ENCODE measurements around the gene ZNF732. TPM values are rescaled to one million over a fixed set of nuclear protein-coding genes. Genes with fewer than 3 reads are reported as not detected.

The ZNF732 gene
- total and polyA plus RNA-seq, 2 of the 8 experiments (the other 6 are each of a cell fraction or from before 2014, with no cell fraction given), result 1.9 to 35.7 TPM

- TF ChIP-seq NRF1 (IDR thresholded peaks at IDR 0.05; ENCODE audit: low read depth, low read length), result no peak
- no peak for TF ChIP-seq TCF12 (IDR thresholded peaks at IDR 0.05; ENCODE audit: low read depth, low read length)
- TF ChIP-seq, protein P1, sequence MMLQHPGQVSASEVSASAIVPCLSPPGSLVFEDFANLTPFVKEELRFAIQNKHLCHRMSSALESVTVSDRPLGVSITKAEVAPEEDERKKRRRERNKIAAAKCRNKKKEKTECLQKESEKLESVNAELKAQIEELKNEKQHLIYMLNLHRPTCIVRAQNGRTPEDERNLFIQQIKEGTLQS (IDR thresholded peaks at IDR 0.05; ENCODE audit: insufficient read depth, low read depth, low read length), result no peak
- TF ChIP-seq BACH1 (IDR thresholded peaks at IDR 0.05; ENCODE audit: low read length), result no peak; the same call in 1 of the 2 replicates
- peak; percentile 77 to 96 for TF ChIP-seq POLR2A (IDR thresholded peaks at IDR 0.05; ENCODE audit: control extremely low read depth in 1 of 2, low read depth in 2 of 2, low read length in 2 of 2)
- TF ChIP-seq TAF7 (optimal IDR thresholded peaks at IDR 0.05; ENCODE audit: borderline replicate concordance, low read depth, low read length), result peak; percentile 81
- TF ChIP-seq SP4 (IDR thresholded peaks at IDR 0.05; ENCODE audit: low read length), result peak; percentile 95
- TF ChIP-seq SIX5 (IDR thresholded peaks at IDR 0.05; ENCODE audit: low read depth, low read length), result no peak
- TF ChIP-seq SRF (IDR thresholded peaks at IDR 0.05; ENCODE audit: low read depth, low read length), result no peak
- peak; percentile 53 to 77; a peak in 2 of 4 replicates for TF ChIP-seq SIN3A (conservative IDR thresholded peaks at IDR 0.05 in 1 of 2, IDR thresholded peaks at IDR 0.05 in 1 of 2; ENCODE audit: low read depth in 1 of 2, low read length in 2 of 2)
- TF ChIP-seq POLR2AphosphoS5 (IDR thresholded peaks at IDR 0.05; ENCODE audit: low read depth, low read length), result peak; percentile 63; the same call in 1 of the 2 replicates
- TF ChIP-seq EGR1 (IDR thresholded peaks at IDR 0.05; ENCODE audit: borderline replicate concordance, low read depth, low read length), result no peak
- TF ChIP-seq SP2 (IDR thresholded peaks at IDR 0.05; ENCODE audit: low read length), result peak; percentile 87
- TF ChIP-seq YY1 (IDR thresholded peaks at IDR 0.05; ENCODE audit: low read depth, low read length), result no peak
- TF ChIP-seq, protein P2, sequence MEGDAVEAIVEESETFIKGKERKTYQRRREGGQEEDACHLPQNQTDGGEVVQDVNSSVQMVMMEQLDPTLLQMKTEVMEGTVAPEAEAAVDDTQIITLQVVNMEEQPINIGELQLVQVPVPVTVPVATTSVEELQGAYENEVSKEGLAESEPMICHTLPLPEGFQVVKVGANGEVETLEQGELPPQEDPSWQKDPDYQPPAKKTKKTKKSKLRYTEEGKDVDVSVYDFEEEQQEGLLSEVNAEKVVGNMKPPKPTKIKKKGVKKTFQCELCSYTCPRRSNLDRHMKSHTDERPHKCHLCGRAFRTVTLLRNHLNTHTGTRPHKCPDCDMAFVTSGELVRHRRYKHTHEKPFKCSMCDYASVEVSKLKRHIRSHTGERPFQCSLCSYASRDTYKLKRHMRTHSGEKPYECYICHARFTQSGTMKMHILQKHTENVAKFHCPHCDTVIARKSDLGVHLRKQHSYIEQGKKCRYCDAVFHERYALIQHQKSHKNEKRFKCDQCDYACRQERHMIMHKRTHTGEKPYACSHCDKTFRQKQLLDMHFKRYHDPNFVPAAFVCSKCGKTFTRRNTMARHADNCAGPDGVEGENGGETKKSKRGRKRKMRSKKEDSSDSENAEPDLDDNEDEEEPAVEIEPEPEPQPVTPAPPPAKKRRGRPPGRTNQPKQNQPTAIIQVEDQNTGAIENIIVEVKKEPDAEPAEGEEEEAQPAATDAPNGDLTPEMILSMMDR (IDR thresholded peaks at IDR 0.05; ENCODE audit: control extremely low read depth in 1 of 3, insufficient read depth in 1 of 3, low read depth in 1 of 3, low read length in 3 of 3), result no peak
- no peak for TF ChIP-seq RAD21 (IDR thresholded peaks at IDR 0.05 in 1 of 2, conservative IDR thresholded peaks at IDR 0.05 in 1 of 2; ENCODE audit: low read depth in 2 of 2, low read length in 2 of 2)
- peak; percentile 60; the same call in 1 of the 2 replicates for TF ChIP-seq PHF8 (conservative IDR thresholded peaks at IDR 0.05; ENCODE audit: low read depth, low read length)
- TF ChIP-seq, protein P3, sequence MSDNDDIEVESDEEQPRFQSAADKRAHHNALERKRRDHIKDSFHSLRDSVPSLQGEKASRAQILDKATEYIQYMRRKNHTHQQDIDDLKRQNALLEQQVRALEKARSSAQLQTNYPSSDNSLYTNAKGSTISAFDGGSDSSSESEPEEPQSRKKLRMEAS (IDR thresholded peaks at IDR 0.05), result peak; percentile 27
- peak; percentile 98 for TF ChIP-seq SP1 (IDR thresholded peaks at IDR 0.05; ENCODE audit: low read depth, low read length)
- TF ChIP-seq RXRA (IDR thresholded peaks at IDR 0.05; ENCODE audit: insufficient read depth, low read depth, low read length), result no peak
- TF ChIP-seq CHD2 (IDR thresholded peaks at IDR 0.05; ENCODE audit: low read length), result peak; percentile 94
These were observed 32.1 kb upstream of the ZNF732 start, which contains the start of gene ZNF141 (continued) for GRCh38 chr4:337143-337931.

All from H1 (cell line).